ENCODE data around the gene PAQR7. TPM values are rescaled to one million over a fixed set of nuclear protein-coding genes. Genes with fewer than 3 reads are reported as not detected.

PAQR7 gene
- total and polyA plus RNA-seq, 2 experiments from 2014 or later = 4.0 to 5.2 TPM

- TF ChIP-seq CTCF (conservative IDR thresholded peaks at IDR 0.05; ENCODE audit: low read depth in 2 of 2) (no peak), POLR2AphosphoS5 (IDR thresholded peaks at IDR 0.05; ENCODE audit: low read depth) (no peak), EZH2 (IDR thresholded peaks at IDR 0.05; ENCODE audit: low read depth, unreplicated experiment) (no peak), EZH2phosphoT487 (IDR thresholded peaks at IDR 0.05; ENCODE audit: unreplicated experiment) (no peak), JUNB (IDR thresholded peaks at IDR 0.05; ENCODE audit: unreplicated experiment) (no peak), STAT1 (IDR thresholded peaks at IDR 0.05; ENCODE audit: unreplicated experiment) (no peak), CREB1 (CRISPR knock-in tag; IDR thresholded peaks at IDR 0.05; ENCODE audit: low read depth) (no peak), REST (IDR thresholded peaks at IDR 0.05; ENCODE audit: unreplicated experiment) (no peak)
These were observed 24.7 kb upstream of the PAQR7 start (continued) for GRCh38 chr1:25900219-25900618.

GRCh38 chr1:25899792-25900191, 24.3 kb upstream of the PAQR7 start:
- ATAC-seq = no peak
- H3K4me1 ChIP-seq (ENCODE audit: insufficient read depth) = peaks cover 10% of the 10 kb centered on the region
- peaks cover 71% of the 10 kb centered on the region for H3K36me3 Mint-ChIP-seq (ENCODE audit: low read depth)
- no peak for TF ChIP-seq ZNF462 (CRISPR knock-in tag; IDR thresholded peaks at IDR 0.05)
- no peaks in the 10 kb centered on the region for H3K9me2 ChIP-seq (ENCODE audit: insufficient read depth)
- peaks cover 3% of the 10 kb centered on the region for H3K27me3 Mint-ChIP-seq (ENCODE audit: insufficient read depth, low read depth, poor library complexity)
- no peak for DNase-seq (ENCODE audit: low spot score)
- H3K79me2 ChIP-seq (replicated peaks; ENCODE audit: insufficient read depth) = peaks cover 41% of the 10 kb centered on the region
- no peak overlapping the region for H3K27ac Mint-ChIP-seq
- no peak overlapping the region for H3K27ac ChIP-seq (ENCODE audit: low read depth)
- no peak overlapping the region for H2AFZ ChIP-seq
- H3K4me3 ChIP-seq = no peak overlapping the region
- peaks cover 55% of the 10 kb centered on the region for H3K36me3 ChIP-seq (ENCODE audit: insufficient read depth)
- H3F3A ChIP-seq (replicated peaks; ENCODE audit: low read depth) = peaks cover 54% of the 10 kb centered on the region
- no peaks in the 10 kb centered on the region for H3K9me3 Mint-ChIP-seq
- peaks cover 27% of the 10 kb centered on the region for H3K4me1 Mint-ChIP-seq
- peaks cover 43% of the 10 kb centered on the region for H4K20me1 ChIP-seq (replicated peaks; ENCODE audit: insufficient read depth)
- no peak overlapping the region for H3K4me3 Mint-ChIP-seq
- no peaks in the 10 kb centered on the region for H3K27me3 ChIP-seq (ENCODE audit: insufficient read depth)
- no peak overlapping the region for H3K4me2 ChIP-seq

Measured in GM23338 (cell line).